WTC11 (cell line): ENCODE data around the gene SERGEF. TPM values are rescaled to one million over a fixed set of nuclear protein-coding genes. Genes with fewer than 3 reads are reported as not detected.

Source experiments
- ATAC-seq: fragments of 200-7000 bp; cut with Tn5 transposase; 2 replicates; pipeline ENCODE4 v1.10.0; 2021; ENCODE audit warnings: mild to moderate bottlenecking, moderate library complexity
- CTCF ChIA-PET: fragments of 300-600 bp; sonication (Branson Sonifier 250); formaldehyde crosslinking; loops from one replicate; lab custom pipeline; 2021; ENCODE audit warnings: antibody characterized with exemption; lab: Charles Lee
- POLR2A ChIA-PET: fragments of 350-600 bp; sonication (Branson Sonifier 250); formaldehyde crosslinking; loops from one replicate; lab custom pipeline; 2021; ENCODE audit warnings: antibody characterized with exemption; lab: Charles Lee
- DNase-seq: peaks from one replicate; pipeline ENCODE4 v3.0.0; 2021; ENCODE audit warnings: low spot score
- H3K27ac Mint-ChIP-seq: 2 replicates; pipeline ENCODE4 v1.8.0; 2021; ENCODE audit warnings: mixed read lengths
- H3K27me3 Mint-ChIP-seq: 2 replicates; pipeline ENCODE4 v1.8.0; 2021; ENCODE audit warnings: low read depth, mild to moderate bottlenecking, moderate library complexity, mixed read lengths
- H3K36me3 Mint-ChIP-seq: 2 replicates; pipeline ENCODE4 v1.8.0; 2021; ENCODE audit warnings: mixed read lengths
- H3K4me1 Mint-ChIP-seq: 2 replicates; pipeline ENCODE4 v1.8.0; 2022; ENCODE audit warnings: mixed read lengths
- H3K4me3 Mint-ChIP-seq: 2 replicates; pipeline ENCODE4 v1.8.0; 2021; ENCODE audit warnings: mild to moderate bottlenecking, moderate library complexity, mixed read lengths
- H3K9me3 Mint-ChIP-seq: 2 replicates; pipeline ENCODE4 v1.8.0; 2021; ENCODE audit warnings: mixed read lengths
- ATF6 ChIP-seq: sonication (generic); formaldehyde crosslinking; IDR thresholded peaks from 2 replicates; pipeline ENCODE4 v1.8.1; 2023; ENCODE audit warnings: mild to moderate bottlenecking, missing genetic modification reagents
- ERG ChIP-seq: fragments of 250-450 bp; sonication (Bioruptor Pico); IDR thresholded peaks from 2 replicates; pipeline ENCODE4 v1.8.0; 2021; ENCODE audit warnings: mild to moderate bottlenecking
- FOXJ3 ChIP-seq: sonication (generic); formaldehyde crosslinking; IDR thresholded peaks from 2 replicates; pipeline ENCODE4 v1.9.0; 2021; ENCODE audit warnings: missing genetic modification reagents, mild to moderate bottlenecking, borderline replicate concordance
- HMGXB4 ChIP-seq: sonication (generic); formaldehyde crosslinking; IDR thresholded peaks from 2 replicates; pipeline ENCODE4 v1.8.1; 2023; ENCODE audit warnings: mild to moderate bottlenecking, moderate library complexity, missing genetic modification reagents
- JUN ChIP-seq: sonication (generic); formaldehyde crosslinking; IDR thresholded peaks from 2 replicates; pipeline ENCODE4 v1.8.0; 2023; ENCODE audit warnings: mild to moderate bottlenecking, missing genetic modification reagents
- MLX ChIP-seq: sonication (generic); formaldehyde crosslinking; IDR thresholded peaks from 2 replicates; pipeline ENCODE4 v1.8.1; 2023; ENCODE audit warnings: mild to moderate bottlenecking, missing genetic modification reagents, moderate library complexity
- NR2C2 ChIP-seq: sonication (generic); formaldehyde crosslinking; IDR thresholded peaks from 2 replicates; pipeline ENCODE4 v1.8.0; 2022; ENCODE audit warnings: mild to moderate bottlenecking, missing genetic modification reagents
- OVOL2 ChIP-seq: fragments of 250-450 bp; sonication (Bioruptor Pico); IDR thresholded peaks from 2 replicates; pipeline ENCODE4 v1.9.0; 2021; ENCODE audit warnings: mild to moderate bottlenecking, borderline replicate concordance
- SMAD3 ChIP-seq: sonication (generic); formaldehyde crosslinking; IDR thresholded peaks from 2 replicates; pipeline ENCODE4 v1.8.0; 2022; ENCODE audit warnings: missing genetic modification reagents, mild to moderate bottlenecking, borderline replicate concordance
- ZNF121 ChIP-seq: sonication (generic); formaldehyde crosslinking; IDR thresholded peaks from 2 replicates; pipeline ENCODE4 v1.8.0; 2023; ENCODE audit warnings: missing genetic modification reagents
- ZNF671 ChIP-seq: fragments of 250-450 bp; sonication (Bioruptor Pico); IDR thresholded peaks from 2 replicates; pipeline ENCODE4 v1.8.0; 2021; ENCODE audit warnings: mild to moderate bottlenecking
- total RNA-seq: library from RNA; stranded (reverse); gene quantifications from 3 replicates; pipeline ENCODE4 v1.2.3, GENCODE V29; 2021
- TF ChIP-seq, protein P1 (sequence below): sonication (generic); formaldehyde crosslinking; IDR thresholded peaks from 2 replicates; pipeline ENCODE4 v1.8.0; 2022; ENCODE audit warnings: missing genetic modification reagents
- TF ChIP-seq, protein P2 (sequence below): sonication (generic); formaldehyde crosslinking; IDR thresholded peaks from 2 replicates; pipeline ENCODE4 v1.8.1; 2022; ENCODE audit warnings: mild to moderate bottlenecking, missing genetic modification reagents, moderate library complexity, borderline replicate concordance

SERGEF gene
- total RNA-seq, 1 experiment from 2014 or later = 35.5 TPM

GRCh38 chr11:17799147-17799546 is 213.7 kb downstream of the SERGEF start:
- Mint-ChIP-seq H3K27me3 (no peaks in the 10 kb centered on the region; the same call in none of the 2 replicates), H3K9me3 (peaks cover 9% of the 10 kb centered on the region), H3K36me3 (no peaks in the 10 kb centered on the region; the same call in 1 of the 2 replicates), H3K4me1 (peaks cover 24% of the 10 kb centered on the region), H3K4me3 (no peak overlapping the region), H3K27ac (no peak overlapping the region)
- DNase-seq = no peak
- ChIA-PET CTCF (no interaction called here), POLR2A (no interaction called here)
- no peak for ATAC-seq
- TF ChIP-seq MLX (CRISPR knock-in tag) (no peak), ZNF671 (no peak), ZNF121 (CRISPR knock-in tag) (no peak), ATF6 (CRISPR knock-in tag) (no peak), FOXJ3 (CRISPR knock-in tag) (no peak), NR2C2 (no peak), SMAD3 (CRISPR knock-in tag) (no peak)
- TF ChIP-seq, protein P1, sequence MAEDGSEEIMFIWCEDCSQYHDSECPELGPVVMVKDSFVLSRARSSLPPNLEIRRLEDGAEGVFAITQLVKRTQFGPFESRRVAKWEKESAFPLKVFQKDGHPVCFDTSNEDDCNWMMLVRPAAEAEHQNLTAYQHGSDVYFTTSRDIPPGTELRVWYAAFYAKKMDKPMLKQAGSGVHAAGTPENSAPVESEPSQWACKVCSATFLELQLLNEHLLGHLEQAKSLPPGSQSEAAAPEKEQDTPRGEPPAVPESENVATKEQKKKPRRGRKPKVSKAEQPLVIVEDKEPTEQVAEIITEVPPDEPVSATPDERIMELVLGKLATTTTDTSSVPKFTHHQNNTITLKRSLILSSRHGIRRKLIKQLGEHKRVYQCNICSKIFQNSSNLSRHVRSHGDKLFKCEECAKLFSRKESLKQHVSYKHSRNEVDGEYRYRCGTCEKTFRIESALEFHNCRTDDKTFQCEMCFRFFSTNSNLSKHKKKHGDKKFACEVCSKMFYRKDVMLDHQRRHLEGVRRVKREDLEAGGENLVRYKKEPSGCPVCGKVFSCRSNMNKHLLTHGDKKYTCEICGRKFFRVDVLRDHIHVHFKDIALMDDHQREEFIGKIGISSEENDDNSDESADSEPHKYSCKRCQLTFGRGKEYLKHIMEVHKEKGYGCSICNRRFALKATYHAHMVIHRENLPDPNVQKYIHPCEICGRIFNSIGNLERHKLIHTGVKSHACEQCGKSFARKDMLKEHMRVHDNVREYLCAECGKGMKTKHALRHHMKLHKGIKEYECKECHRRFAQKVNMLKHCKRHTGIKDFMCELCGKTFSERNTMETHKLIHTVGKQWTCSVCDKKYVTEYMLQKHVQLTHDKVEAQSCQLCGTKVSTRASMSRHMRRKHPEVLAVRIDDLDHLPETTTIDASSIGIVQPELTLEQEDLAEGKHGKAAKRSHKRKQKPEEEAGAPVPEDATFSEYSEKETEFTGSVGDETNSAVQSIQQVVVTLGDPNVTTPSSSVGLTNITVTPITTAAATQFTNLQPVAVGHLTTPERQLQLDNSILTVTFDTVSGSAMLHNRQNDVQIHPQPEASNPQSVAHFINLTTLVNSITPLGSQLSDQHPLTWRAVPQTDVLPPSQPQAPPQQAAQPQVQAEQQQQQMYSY (CRISPR knock-in tag) = no peak

GRCh38 chr11:17798716-17799115 is 214.1 kb downstream of the SERGEF start:
- Mint-ChIP-seq H3K4me1 (peaks cover 22% of the 10 kb centered on the region), H3K9me3 (peaks cover 9% of the 10 kb centered on the region), H3K27me3 (no peaks in the 10 kb centered on the region; the same call in 1 of the 2 replicates), H3K4me3 (no peak overlapping the region), H3K27ac (no peak overlapping the region), H3K36me3 (no peaks in the 10 kb centered on the region; the same call in 1 of the 2 replicates)
- ATAC-seq = no peak
- CTCF ChIA-PET = no interaction called here
- POLR2A ChIA-PET = no interaction called here
- TF ChIP-seq OVOL2 (CRISPR knock-in tag) (no peak), HMGXB4 (CRISPR knock-in tag) (no peak), ERG (CRISPR knock-in tag) (no peak), JUN (CRISPR knock-in tag) (no peak)
- TF ChIP-seq, protein P2, sequence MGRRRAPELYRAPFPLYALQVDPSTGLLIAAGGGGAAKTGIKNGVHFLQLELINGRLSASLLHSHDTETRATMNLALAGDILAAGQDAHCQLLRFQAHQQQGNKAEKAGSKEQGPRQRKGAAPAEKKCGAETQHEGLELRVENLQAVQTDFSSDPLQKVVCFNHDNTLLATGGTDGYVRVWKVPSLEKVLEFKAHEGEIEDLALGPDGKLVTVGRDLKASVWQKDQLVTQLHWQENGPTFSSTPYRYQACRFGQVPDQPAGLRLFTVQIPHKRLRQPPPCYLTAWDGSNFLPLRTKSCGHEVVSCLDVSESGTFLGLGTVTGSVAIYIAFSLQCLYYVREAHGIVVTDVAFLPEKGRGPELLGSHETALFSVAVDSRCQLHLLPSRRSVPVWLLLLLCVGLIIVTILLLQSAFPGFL (CRISPR knock-in tag) = no peak
- TF ChIP-seq, protein P1 (CRISPR knock-in tag) = no peak
- DNase-seq = no peak
